Urinary bladder (tissue), 4 donors: ENCODE measurements around the gene CUL4A. TPM values are rescaled to one million over a fixed set of nuclear protein-coding genes. Genes with fewer than 3 reads are reported as not detected.
"Not testable (repeated sequence)": the region's sequence is repeated elsewhere in the genome, so short reads cannot be mapped to it uniquely, and the experiment has no call there.

Experiments used
- DNase-seq: peaks from one replicate; pipeline ENCODE4 v3.0.0-alpha.2; 2015; ENCODE audit errors: extremely low spot score
- H3K27ac ChIP-seq: one replicate; pipeline ENCODE4 v1.5.1; 2013; ENCODE audit warnings: low read depth, mild to moderate bottlenecking, moderate library complexity
- H3K36me3 ChIP-seq: one replicate; pipeline ENCODE4 v1.6.1; 2013; ENCODE audit warnings: mild to moderate bottlenecking, moderate library complexity; ENCODE audit not compliant: insufficient read depth
- H3K4me1 ChIP-seq: one replicate; pipeline ENCODE4 v1.6.1; 2013; ENCODE audit warnings: mild to moderate bottlenecking, moderate library complexity; ENCODE audit not compliant: insufficient read depth
- H3K4me3 ChIP-seq: one replicate; pipeline ENCODE4 v1.5.1; 2013; ENCODE audit warnings: low read depth, low read length
- WGBS: extraction: QIAGEN DNeasy Blood & Tissue Kit; methylation state at CpG from one replicate; pipeline ENCODE4 v1.1.7; 2013; 5-methylcytosine and 5-hydroxymethylcytosine counted together
- polyA plus RNA-seq: library from polyadenylated mRNA; stranded (reverse); fragments of 200-250 nt; gene quantifications from one replicate; pipeline ENCODE4 v1.2.3, GENCODE V29; 2013
- total RNA-seq: library from RNA; depleted of rRNA; stranded (reverse); fragments of >200 nt; gene quantifications from one replicate; pipeline ENCODE4 v1.2.3, GENCODE V29; 2014
- donor health status: healthy with polysubstance abuse.
- donor health status: healthy.

Gene CUL4A
- total and polyA plus RNA-seq, 2 donors = 44.2 to 83.0 TPM

DNA sequence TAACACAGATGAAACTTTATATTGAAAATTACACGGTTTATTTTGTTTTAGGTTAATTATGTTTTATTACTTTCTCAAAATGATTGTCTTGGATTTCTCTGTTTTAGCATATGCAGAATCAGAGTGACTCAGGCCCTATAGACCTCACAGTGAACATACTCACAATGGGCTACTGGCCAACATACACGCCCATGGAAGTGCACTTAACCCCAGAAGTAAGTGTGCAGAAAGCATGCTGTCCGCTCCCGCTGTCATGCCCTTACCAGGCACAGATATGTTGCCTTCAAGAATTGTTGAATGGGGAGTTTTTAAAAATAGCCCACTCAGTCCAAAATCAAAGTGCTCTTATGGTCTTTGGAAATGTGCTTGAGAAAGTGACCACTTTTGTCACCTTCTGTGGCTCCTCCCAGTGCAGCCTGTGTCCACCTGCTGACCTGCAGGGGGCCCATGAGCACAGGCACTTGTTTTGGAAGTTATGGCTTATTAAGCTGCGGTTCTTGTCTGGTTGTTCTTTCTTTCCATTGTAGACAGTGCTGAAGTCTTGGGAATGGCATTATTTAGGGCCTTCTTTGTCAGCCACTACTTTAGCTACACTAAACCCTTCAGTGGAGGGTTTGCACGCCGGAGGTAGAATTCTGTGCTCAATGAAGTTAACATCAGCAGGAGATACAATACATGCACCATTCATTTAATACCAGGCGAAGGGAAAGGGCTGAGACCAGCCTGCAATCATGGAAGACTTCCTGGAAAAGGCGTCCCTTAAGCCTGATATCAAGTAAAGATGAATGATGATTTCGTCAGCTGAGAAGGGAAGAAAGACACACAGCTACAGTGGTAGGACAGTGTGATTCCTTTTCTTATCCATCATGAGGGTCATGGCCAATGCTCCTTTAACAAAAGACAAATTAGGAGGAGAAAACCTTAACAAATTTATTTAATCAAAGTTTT is 36.7 kb downstream of the CUL4A start:
- Histone ChIP-seq H3K4me3 (no peak overlapping the region), H3K4me1 (no peaks in the 10 kb centered on the region), H3K27ac (no peak overlapping the region), H3K36me3 (peaks cover 8% of the 10 kb centered on the region)
- 80% methylated on average over 10 of the region's 10 CpGs for WGBS
- DNase-seq = no peak

- Histone ChIP-seq H3K27ac (no peak overlapping the region), H3K4me1 (no peaks in the 10 kb centered on the region), H3K4me3 (no peak overlapping the region), H3K36me3 (peaks cover 5% of the 10 kb centered on the region)
- 86% methylated on average over 11 of the region's 11 CpGs for WGBS
- no peak for DNase-seq
Observed at GRCh38 chr13:113252516-113253095, 43.2 kb downstream of the CUL4A start.

GRCh38 chr13:113257908-113258307 is 48.5 kb downstream of the CUL4A start:
- H3K36me3 ChIP-seq = not testable (repeated sequence)
- WGBS = 97% methylated on average over 6 of the region's 6 CpGs

GRCh38 chr13:113258321-113259054 is 49.1 kb downstream of the CUL4A start:
- H3K4me1 ChIP-seq = no peaks in the 10 kb centered on the region
- 94% methylated on average over 5 of the region's 5 CpGs for WGBS

More at GRCh38 chr13:113257908-113258307, 48.5 kb downstream of the CUL4A start:
- not testable (repeated sequence) for H3K4me3 ChIP-seq, DNase-seq, H3K27ac ChIP-seq, H3K4me1 ChIP-seq

GRCh38 chr13:113260996-113261395 is 51.6 kb downstream of the CUL4A start:
- Histone ChIP-seq H3K27ac (no peak overlapping the region), H3K4me1 (no peaks in the 10 kb centered on the region), H3K36me3 (peaks cover 4% of the 10 kb centered on the region), H3K4me3 (no peak overlapping the region)
- 91% methylated on average over 13 of the region's 13 CpGs for WGBS
- DNase-seq = no peak

More at GRCh38 chr13:113258321-113259054, 49.1 kb downstream of the CUL4A start:
- no peak overlapping the region for H3K27ac ChIP-seq
- H3K36me3 ChIP-seq = peaks cover 3% of the 10 kb centered on the region
- H3K4me3 ChIP-seq = no peak overlapping the region
- DNase-seq = no peak

- not testable (repeated sequence) for DNase-seq, H3K27ac ChIP-seq, H3K36me3 ChIP-seq, H3K4me1 ChIP-seq, H3K4me3 ChIP-seq
- WGBS = 84% methylated on average over 14 of the region's 14 CpGs
Observed at GRCh38 chr13:113263016-113263415, 53.6 kb downstream of the CUL4A start.

DNA sequence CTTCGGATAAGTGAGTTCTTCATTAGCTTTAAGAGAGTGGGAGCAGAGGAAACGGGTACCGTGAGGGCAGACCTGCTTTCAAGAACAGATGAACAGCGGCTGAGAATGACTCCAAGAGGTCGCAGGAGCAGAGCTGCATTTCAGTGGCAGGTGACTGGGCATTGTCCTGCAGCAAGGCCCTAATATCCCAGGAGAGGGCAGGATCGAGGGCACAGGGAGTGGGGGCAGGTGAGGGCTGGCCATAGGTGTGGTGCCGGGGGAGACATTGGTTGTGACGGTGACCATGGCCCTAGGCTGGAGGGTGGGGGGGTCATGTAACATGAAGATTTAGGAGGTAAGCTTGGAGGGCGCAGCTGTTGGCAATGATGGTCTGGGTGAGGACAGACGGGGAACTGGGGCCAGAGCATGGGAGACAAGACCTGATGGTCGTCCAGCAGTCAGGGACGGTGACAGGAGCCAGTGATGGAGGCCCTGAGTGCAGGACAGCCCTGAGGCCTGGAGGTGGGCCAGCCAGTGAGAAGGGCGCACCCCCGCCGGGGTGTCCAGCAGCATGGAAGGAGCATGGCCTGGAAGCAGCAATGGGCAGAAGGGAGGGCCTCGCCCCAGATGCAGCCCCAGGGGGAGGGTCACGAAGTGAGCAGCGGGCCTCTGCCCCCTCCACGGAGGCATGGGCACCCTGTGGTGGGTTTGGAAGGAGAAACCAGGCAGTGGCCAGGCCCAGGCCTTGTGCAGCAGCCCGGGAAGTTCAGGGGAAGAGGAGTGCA is 58.4 kb downstream of the CUL4A start:
- WGBS = 90% methylated on average over 20 of the region's 20 CpGs
- DNase-seq = no peak
- H3K27ac ChIP-seq = no peak overlapping the region
- H3K36me3 ChIP-seq = peaks cover 2% of the 10 kb centered on the region
- H3K4me1 ChIP-seq = no peaks in the 10 kb centered on the region
- no peak overlapping the region for H3K4me3 ChIP-seq

GRCh38 chr13:113272031-113272430 is 62.6 kb downstream of the CUL4A start:
- Histone ChIP-seq H3K36me3 (no peaks in the 10 kb centered on the region), H3K27ac (no peak overlapping the region), H3K4me1 (no peaks in the 10 kb centered on the region), H3K4me3 (no peak overlapping the region)
- DNase-seq = no peak
- 87% methylated on average over 2 of the region's 2 CpGs for WGBS

DNA sequence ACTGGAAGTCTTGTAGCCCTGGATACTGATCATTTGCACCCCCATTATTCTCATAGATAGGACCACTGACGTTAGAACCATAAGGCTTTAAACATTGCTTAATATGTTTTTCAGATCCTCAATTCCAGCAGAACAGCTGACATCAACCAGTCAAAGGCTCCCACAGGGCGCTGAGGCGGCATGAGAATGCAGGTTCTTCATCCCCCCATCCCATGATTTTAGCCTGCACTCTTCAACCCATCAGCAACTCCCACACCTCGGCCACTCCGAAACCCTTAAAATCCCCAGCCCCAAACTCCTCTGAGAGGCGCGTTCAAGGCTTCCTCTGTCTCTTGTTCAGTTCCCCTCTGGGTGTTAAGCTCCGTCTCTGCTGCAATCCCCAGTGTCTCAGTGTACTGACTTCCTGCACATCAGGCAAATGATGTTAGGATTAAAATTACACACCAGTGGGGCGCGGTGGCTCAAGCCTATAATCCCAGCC is 63.3 kb downstream of the CUL4A start:
- Histone ChIP-seq H3K4me1 (no peaks in the 10 kb centered on the region), H3K36me3 (no peaks in the 10 kb centered on the region), H3K27ac (no peak overlapping the region), H3K4me3 (no peak overlapping the region)
- 88% methylated on average over 10 of the region's 10 CpGs for WGBS
- DNase-seq = no peak

DNA sequence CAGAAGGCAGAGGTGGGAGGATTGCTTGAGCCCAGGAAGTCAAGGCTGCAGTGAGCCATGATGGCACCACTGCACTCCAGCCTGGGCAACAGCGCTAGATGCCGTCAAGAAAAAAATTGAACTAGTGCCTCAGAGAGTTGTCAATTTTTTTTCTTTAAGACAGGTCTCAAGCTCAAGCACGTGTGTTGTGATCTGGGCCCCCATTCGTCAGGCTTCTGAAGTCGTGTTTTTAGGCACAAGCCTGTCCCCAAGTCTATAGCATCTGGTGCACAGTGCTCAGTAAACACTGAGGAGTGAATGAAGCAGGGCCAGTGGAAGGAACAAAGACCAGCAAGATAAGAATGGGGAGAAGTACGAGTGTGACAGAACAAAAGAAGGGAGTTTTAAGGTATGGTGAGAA is 63.9 kb downstream of the CUL4A start:
- DNase-seq = no peak
- Histone ChIP-seq H3K27ac (no peak overlapping the region), H3K36me3 (no peaks in the 10 kb centered on the region), H3K4me1 (no peaks in the 10 kb centered on the region), H3K4me3 (no peak overlapping the region)
- WGBS = 85% methylated on average over 6 of the region's 6 CpGs

DNA sequence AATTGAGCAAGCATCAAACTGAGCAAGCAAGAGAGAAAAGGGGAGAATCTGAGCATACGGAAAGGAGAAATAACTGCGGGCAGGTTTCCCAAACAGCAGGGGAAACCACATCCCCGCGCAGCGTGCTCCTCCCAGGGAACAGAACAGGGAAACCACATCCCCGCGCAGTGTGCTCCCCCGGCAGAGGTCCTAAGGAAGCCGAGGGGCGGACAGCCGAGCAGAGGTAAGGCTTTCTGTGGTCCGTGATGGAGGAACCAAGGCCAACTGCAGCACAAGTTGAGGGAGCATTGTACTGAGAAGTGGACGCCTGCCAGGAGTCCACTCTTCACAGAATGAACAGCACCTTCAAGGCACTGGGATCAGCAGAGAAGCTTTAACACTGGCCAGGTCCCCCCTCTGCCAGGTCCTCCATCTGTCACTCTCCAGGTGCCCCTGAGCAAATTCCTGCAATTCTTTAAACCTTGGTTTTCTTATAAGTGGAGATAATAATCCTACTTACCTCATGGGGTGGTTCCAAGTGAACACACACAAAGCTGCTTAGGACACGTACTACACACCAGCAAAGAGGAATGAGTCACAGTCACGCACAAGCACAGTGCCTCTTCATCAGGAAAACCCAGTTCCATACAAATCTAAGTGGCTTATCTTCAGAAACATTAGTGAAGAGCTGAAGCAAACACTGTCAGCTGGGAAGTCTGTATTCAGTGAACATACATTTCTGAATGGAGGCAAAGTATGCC is 64.6 kb downstream of the CUL4A start:
- 80% methylated on average over 15 of the region's 15 CpGs for WGBS
- no peak for DNase-seq
- H3K4me1 ChIP-seq = no peaks in the 10 kb centered on the region
- H3K27ac ChIP-seq = no peak overlapping the region
- no peak overlapping the region for H3K4me3 ChIP-seq
- H3K36me3 ChIP-seq = no peaks in the 10 kb centered on the region

GRCh38 chr13:113274721-113275120 is 65.3 kb downstream of the CUL4A start:
- WGBS = 90% methylated on average over 3 of the region's 3 CpGs
- Histone ChIP-seq H3K36me3 (no peaks in the 10 kb centered on the region), H3K4me3 (no peak overlapping the region), H3K4me1 (no peaks in the 10 kb centered on the region), H3K27ac (no peak overlapping the region)
- DNase-seq = no peak
